H1 (cell line): ENCODE measurements around the gene RALGAPB.
"Not testable (repeated sequence)": the region's sequence is repeated elsewhere in the genome, so short reads cannot be mapped to it uniquely, and the experiment has no call there.

ENCODE experiments used
- EGR1 ChIP-seq: IDR thresholded peaks from 2 replicates; pipeline ENCODE4 v1.6.1; 2011; ENCODE audit warnings: low read depth, low read length, borderline replicate concordance
- SAP30 ChIP-seq: fragments of 300-600 bp; sonication (generic); IDR thresholded peaks from 2 replicates; pipeline ENCODE4 v1.7.1; 2012; ENCODE audit warnings: low read length, moderate library complexity, mild to moderate bottlenecking, inconsistent platforms; ENCODE audit not compliant: insufficient read depth, insufficient replicate concordance

DNA sequence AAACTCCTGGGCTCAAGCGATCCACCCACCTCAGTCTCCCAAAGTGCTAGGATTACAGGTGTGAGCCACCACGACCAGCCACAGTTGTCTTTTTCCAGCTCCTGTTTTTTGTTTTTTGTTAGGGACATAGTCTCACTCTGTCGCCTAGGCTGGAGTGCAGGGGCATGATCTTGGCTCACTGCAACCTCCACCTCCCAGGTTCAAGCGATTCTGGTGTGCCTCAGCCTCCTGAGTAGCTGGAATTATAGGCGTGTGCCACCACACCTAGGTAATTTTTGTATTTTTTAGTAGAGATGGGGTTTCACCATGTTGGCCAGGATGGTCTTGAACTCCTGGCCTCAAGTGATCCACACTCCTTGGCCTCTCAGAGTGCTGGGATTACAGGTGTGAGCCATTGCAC is 39.8 kb upstream of the RALGAPB start:
- TF ChIP-seq EGR1, SAP30: not testable (repeated sequence)
